WTC11 (cell line): Measurements from ENCODE around the gene SPOCK1.

Source experiments
- CTCF ChIP-seq: fragments of 200-600 bp; IDR thresholded peaks from 2 replicates; pipeline ENCODE4 v1.8.0; 2022; ENCODE audit warnings: antibody characterized with exemption
- FOXK1 ChIP-seq: sonication (generic); formaldehyde crosslinking; IDR thresholded peaks from 2 replicates; pipeline ENCODE4 v1.8.0; 2022; ENCODE audit warnings: mild to moderate bottlenecking, moderate library complexity, missing genetic modification reagents
- NR1H2 ChIP-seq: sonication (generic); formaldehyde crosslinking; IDR thresholded peaks from 2 replicates; pipeline ENCODE4 v1.9.0; 2021; ENCODE audit warnings: mild to moderate bottlenecking, moderate library complexity, missing genetic modification reagents
- USF2 ChIP-seq: sonication (generic); formaldehyde crosslinking; IDR thresholded peaks from 2 replicates; pipeline ENCODE4 v1.8.1; 2023; ENCODE audit warnings: mild to moderate bottlenecking, missing genetic modification reagents, moderate library complexity
- ZNF138 ChIP-seq: sonication (generic); formaldehyde crosslinking; conservative IDR thresholded peaks from 2 replicates; pipeline ENCODE4 v1.8.1; 2022; ENCODE audit warnings: mild to moderate bottlenecking, moderate library complexity, missing genetic modification reagents
- ZNF219 ChIP-seq: sonication (generic); formaldehyde crosslinking; IDR thresholded peaks from 2 replicates; pipeline ENCODE4 v1.8.0; 2023; ENCODE audit warnings: missing genetic modification reagents, mild to moderate bottlenecking, borderline replicate concordance
- ZNF512 ChIP-seq: sonication (generic); formaldehyde crosslinking; IDR thresholded peaks from 2 replicates; pipeline ENCODE4 v1.8.1; 2022; ENCODE audit warnings: missing genetic modification reagents, borderline replicate concordance

GRCh38 chr5:137069358-137069757 lies 429.8 kb downstream of the SPOCK1 start:
- TF ChIP-seq ZNF512 (CRISPR knock-in tag), result no peak
- no peak for TF ChIP-seq USF2
- TF ChIP-seq FOXK1 (CRISPR knock-in tag), result no peak
- TF ChIP-seq CTCF, result no peak
- no peak for TF ChIP-seq ZNF219
- TF ChIP-seq ZNF138 (CRISPR knock-in tag), result no peak
- no peak for TF ChIP-seq NR1H2 (CRISPR knock-in tag)
